Activated naive CD8-positive, alpha-beta T cell treated with anti-CD3 and anti-CD28 coated beads for 36 hours (primary cell): ENCODE results near the gene PIK3R6. TPM values are rescaled to one million over a fixed set of nuclear protein-coding genes. Genes with fewer than 3 reads are reported as not detected.

Experiments used
- DNase-seq: peaks from one replicate; pipeline ENCODE4 v3.0.0; 2021
- H3K27ac Mint-ChIP-seq: one replicate; pipeline ENCODE4 v1.8.0; 2022; ENCODE audit warnings: mild to moderate bottlenecking, moderate library complexity, mixed read lengths
- H3K27me3 Mint-ChIP-seq: one replicate; pipeline ENCODE4 v1.8.0; 2022; ENCODE audit warnings: mild to moderate bottlenecking, mixed read lengths
- H3K36me3 Mint-ChIP-seq: one replicate; pipeline ENCODE4 v1.8.0; 2021; ENCODE audit warnings: mild to moderate bottlenecking, mixed read lengths
- H3K4me1 Mint-ChIP-seq: one replicate; pipeline ENCODE4 v1.8.0; 2021; ENCODE audit warnings: mixed read lengths
- H3K4me3 Mint-ChIP-seq: one replicate; pipeline ENCODE4 v1.8.0; 2022; ENCODE audit warnings: mild to moderate bottlenecking, moderate library complexity, mixed read lengths
- H3K9me3 Mint-ChIP-seq: one replicate; pipeline ENCODE4 v1.8.0; 2022; ENCODE audit warnings: mixed read lengths
- total RNA-seq, 2 experiments: library from RNA; stranded (reverse); gene quantifications; one replicate each; pipeline ENCODE4 v1.2.3, GENCODE V29; 2021

PIK3R6 gene
- total RNA-seq, 2 experiments from 2014 or later = 0.88 to 1.0 TPM

DNA sequence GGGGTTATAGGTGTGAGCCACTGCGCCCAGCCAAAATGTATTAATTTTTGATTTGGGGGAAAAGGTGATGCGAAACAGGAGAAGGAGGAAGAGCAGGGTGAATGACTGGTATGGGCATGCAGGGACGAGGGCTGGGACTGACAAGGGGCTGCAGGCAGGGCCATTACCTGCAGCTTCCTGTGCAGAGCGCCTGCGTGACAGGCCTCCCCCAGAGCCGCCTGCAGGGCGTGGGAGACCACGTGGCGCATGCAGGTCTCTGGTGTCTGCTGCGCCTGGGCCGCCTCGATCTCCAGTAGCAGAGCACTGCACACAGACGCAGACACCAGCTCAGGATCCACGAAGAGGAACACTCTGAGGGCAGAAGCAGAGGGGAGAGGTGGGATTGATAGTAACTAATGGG is 32.4 kb downstream of the PIK3R6 start:
- Mint-ChIP-seq H3K27me3 (no peaks in the 10 kb centered on the region), H3K36me3 (no peaks in the 10 kb centered on the region), H3K4me1 (no peaks in the 10 kb centered on the region), H3K9me3 (no peaks in the 10 kb centered on the region), H3K4me3 (no peak overlapping the region), H3K27ac (no peak overlapping the region)
- no peak for DNase-seq

GRCh38 chr17:8832711-8833352 is 34.6 kb downstream of the PIK3R6 start:
- no peaks in the 10 kb centered on the region for H3K9me3 Mint-ChIP-seq
- no peaks in the 10 kb centered on the region for H3K27me3 Mint-ChIP-seq
- H3K36me3 Mint-ChIP-seq = no peaks in the 10 kb centered on the region
- H3K4me3 Mint-ChIP-seq = no peak overlapping the region
- H3K27ac Mint-ChIP-seq = no peak overlapping the region
- DNase-seq = peak; percentile 46
- H3K4me1 Mint-ChIP-seq = no peaks in the 10 kb centered on the region

DNA sequence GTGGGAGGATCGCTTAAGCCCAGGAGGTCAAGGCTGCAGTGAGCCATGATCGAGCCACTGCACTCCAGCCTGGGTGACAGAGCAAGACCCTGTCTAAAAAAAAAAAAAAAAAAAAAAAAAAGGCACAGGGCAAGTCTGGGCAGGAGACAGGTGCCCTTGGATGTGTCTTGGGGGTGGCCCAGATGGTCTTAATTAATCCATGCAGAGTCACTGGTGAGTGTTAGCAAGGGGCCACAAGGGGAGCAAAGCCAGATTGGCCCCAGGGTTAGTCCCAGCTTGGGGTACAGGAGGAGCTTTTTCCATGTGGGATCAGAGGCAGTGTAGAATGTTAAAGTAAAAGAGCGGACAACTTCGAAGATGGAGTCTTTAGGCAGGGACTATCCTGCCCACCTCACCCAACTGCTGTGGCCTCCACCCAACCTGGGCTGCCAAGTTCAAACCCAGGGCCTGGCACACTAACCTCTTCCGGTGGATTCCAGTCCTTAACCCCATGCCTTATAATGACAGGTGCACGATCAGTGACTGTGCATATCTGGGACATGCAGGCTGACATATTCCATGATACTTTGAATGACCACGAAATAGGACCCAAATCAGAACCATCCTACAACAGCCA is 36.1 kb downstream of the PIK3R6 start:
- H3K4me3 Mint-ChIP-seq = no peak overlapping the region
- H3K4me1 Mint-ChIP-seq = no peaks in the 10 kb centered on the region
- H3K36me3 Mint-ChIP-seq = no peaks in the 10 kb centered on the region

DNA sequence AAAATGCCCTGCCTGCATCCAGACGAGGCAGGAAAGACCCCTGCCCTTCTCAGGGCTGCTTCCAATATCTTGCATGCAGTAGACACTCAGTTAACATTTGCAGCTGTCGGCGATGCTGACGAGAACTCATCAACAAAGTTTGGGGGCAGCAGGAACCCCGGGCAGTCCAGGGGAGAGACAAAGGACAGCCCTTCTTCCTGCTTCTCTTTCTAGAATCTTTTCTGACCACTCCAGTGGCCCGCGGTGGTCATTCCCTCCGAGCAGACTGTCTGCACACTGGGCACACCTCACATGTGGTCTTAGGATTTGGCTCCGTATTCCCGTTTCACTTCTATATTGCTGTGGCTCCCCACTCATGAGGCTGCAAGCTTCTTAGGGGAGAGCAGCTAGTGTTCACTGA is 37.3 kb downstream of the PIK3R6 start:
- Mint-ChIP-seq H3K27ac (no peak overlapping the region), H3K9me3 (no peaks in the 10 kb centered on the region), H3K4me3 (no peak overlapping the region), H3K27me3 (no peaks in the 10 kb centered on the region), H3K36me3 (no peaks in the 10 kb centered on the region), H3K4me1 (no peaks in the 10 kb centered on the region)
- DNase-seq = no peak

More for the DNA sequence above, 36.1 kb downstream of the PIK3R6 start:
- no peak overlapping the region for H3K27ac Mint-ChIP-seq
- no peak for DNase-seq
- no peaks in the 10 kb centered on the region for H3K9me3 Mint-ChIP-seq
- no peaks in the 10 kb centered on the region for H3K27me3 Mint-ChIP-seq

DNA sequence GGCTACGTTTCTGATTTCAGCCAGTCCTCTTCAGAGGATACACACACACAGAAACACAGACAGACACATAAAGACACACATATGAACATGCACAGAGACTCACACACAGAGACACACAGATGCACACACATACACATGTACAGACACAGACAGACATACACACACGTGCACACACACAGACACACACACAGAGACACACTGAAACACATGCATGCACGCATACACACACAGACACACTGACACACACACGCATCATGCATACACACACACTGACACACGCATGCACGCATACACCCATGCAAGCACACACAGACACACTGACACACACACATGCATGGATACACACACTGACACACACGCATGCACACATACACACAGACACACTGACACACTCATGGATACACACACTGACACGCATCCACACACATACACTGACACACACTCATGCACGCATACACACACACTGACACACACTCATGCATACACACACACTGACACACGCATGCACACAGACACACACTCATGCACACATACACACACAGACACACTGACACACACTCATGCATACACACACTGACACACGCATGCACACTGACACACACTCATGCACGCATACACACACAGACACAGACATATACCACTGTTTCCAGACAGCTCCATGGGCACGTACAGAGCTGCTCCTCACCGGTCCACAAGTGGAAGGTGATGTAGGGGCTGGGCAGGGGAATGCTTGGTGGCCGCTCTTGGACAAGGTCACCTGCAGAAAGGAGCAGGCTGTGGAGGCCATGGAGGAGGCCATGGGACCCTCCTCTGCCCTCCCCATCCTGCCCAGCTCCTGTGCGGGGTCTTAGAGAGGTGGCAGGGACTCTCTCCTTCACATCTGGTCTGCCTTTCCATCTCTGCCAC is 38.2 kb downstream of the PIK3R6 start:
- no peak for DNase-seq
- no peaks in the 10 kb centered on the region for H3K27me3 Mint-ChIP-seq
- H3K4me1 Mint-ChIP-seq = no peaks in the 10 kb centered on the region
- H3K9me3 Mint-ChIP-seq = peaks cover 1% of the 10 kb centered on the region
- no peaks in the 10 kb centered on the region for H3K36me3 Mint-ChIP-seq
- H3K27ac Mint-ChIP-seq = no peak overlapping the region
- H3K4me3 Mint-ChIP-seq = no peak overlapping the region

DNA sequence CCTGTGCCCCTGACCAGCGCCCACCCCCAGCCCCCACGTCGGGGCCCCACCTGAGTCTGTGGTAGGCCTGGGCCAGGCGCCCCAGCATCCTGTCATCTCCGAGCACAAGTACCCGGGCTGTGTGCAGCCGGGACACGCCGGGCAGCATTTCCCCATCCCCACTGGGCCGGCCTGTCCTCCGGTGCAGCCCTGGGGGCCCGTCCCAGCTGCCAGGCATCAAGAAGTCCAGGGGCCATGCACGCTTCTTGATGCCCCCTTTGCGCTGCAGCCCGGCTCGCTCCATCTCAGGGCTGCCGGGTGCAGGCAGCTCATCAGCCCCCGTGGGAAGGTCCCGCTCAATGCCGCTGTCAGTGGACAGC is 39.0 kb downstream of the PIK3R6 start:
- H3K4me1 Mint-ChIP-seq = no peaks in the 10 kb centered on the region

DNA sequence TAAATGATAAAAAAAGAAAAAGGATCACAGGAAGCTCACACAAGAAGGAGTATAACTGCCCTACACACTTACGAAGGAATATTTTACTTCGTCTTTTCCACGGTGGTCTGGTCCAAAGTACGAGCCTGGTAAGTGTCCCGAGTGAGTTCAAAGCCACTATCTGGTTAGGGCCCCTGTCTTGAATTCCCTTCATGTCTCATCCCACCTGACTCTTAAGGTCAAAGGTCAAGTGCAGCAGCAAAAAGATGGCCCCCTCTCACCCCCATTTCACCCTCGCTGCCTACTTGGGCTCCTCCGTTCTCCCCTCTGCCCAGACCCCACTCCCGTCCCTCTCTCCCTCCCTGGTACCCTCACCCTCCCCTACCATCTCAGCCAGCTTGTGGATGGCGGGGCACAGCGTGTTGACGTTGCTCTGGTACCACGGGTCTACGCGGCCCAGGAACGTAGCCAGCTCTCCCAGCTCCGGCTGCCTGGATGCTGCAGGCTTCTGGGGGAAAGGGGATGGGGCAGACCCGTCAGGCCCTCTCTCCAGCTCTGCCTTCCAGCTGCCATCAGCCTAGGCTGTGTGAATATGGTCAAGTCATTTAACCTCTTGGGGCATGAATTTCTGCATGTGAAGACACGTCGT is 40.6 kb downstream of the PIK3R6 start:
- Mint-ChIP-seq H3K27ac (no peak overlapping the region), H3K27me3 (no peaks in the 10 kb centered on the region), H3K4me3 (no peak overlapping the region), H3K36me3 (no peaks in the 10 kb centered on the region), H3K4me1 (no peaks in the 10 kb centered on the region), H3K9me3 (peaks cover 1% of the 10 kb centered on the region)
- DNase-seq = no peak

More for the DNA sequence above, 39.0 kb downstream of the PIK3R6 start:
- Mint-ChIP-seq H3K27me3 (no peaks in the 10 kb centered on the region), H3K27ac (no peak overlapping the region), H3K36me3 (no peaks in the 10 kb centered on the region), H3K9me3 (peaks cover 1% of the 10 kb centered on the region), H3K4me3 (no peak overlapping the region)
- no peak for DNase-seq

DNA sequence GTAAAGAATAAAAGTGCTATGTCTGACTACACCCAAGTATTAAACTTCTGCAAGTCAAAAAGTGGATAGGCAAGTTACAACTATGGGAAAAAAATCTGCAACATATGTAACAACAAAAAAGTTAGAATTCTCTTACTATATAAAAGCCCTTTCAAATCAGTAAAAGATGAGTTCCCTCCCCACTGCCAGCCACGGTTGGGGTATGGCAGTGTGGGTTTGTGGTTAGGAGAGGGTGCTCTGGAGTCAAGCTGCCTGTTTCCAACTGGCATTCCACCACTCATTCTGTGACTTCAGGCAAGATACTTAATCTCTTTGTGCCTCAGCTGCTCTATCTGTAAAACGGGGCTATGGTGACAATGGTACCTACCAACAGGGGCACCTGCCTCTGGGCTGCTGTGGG is 41.7 kb downstream of the PIK3R6 start:
- DNase-seq = no peak
- H3K27ac Mint-ChIP-seq = no peak overlapping the region
- no peaks in the 10 kb centered on the region for H3K4me1 Mint-ChIP-seq
- peaks cover 1% of the 10 kb centered on the region for H3K9me3 Mint-ChIP-seq
- no peaks in the 10 kb centered on the region for H3K36me3 Mint-ChIP-seq
- no peaks in the 10 kb centered on the region for H3K27me3 Mint-ChIP-seq
- H3K4me3 Mint-ChIP-seq = no peak overlapping the region

DNA sequence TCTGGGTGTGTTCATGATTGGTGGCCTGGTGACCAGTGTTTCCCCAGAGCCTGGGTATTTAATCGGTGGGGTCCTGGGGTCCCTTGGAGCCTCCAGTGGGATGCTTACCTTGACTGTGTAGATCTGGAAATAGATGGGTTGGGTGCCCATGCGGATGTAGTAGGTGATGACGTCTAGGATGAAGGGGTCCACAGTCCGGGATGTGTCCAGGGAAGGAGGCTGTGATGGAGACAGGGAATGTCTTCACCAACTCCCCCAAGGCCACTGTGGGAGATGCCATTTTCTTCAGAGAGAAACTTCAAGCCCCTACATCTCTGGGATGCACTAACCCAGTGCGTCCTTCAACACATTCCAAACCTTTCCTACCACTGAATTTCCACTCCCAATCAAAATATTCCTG is 44.2 kb downstream of the PIK3R6 start:
- H3K4me3 Mint-ChIP-seq = no peak overlapping the region
- DNase-seq = no peak
- no peaks in the 10 kb centered on the region for H3K27me3 Mint-ChIP-seq
- H3K9me3 Mint-ChIP-seq = peaks cover 1% of the 10 kb centered on the region
- no peaks in the 10 kb centered on the region for H3K36me3 Mint-ChIP-seq
- H3K27ac Mint-ChIP-seq = peak overlapping the region; percentile 26
- H3K4me1 Mint-ChIP-seq = no peaks in the 10 kb centered on the region

DNA sequence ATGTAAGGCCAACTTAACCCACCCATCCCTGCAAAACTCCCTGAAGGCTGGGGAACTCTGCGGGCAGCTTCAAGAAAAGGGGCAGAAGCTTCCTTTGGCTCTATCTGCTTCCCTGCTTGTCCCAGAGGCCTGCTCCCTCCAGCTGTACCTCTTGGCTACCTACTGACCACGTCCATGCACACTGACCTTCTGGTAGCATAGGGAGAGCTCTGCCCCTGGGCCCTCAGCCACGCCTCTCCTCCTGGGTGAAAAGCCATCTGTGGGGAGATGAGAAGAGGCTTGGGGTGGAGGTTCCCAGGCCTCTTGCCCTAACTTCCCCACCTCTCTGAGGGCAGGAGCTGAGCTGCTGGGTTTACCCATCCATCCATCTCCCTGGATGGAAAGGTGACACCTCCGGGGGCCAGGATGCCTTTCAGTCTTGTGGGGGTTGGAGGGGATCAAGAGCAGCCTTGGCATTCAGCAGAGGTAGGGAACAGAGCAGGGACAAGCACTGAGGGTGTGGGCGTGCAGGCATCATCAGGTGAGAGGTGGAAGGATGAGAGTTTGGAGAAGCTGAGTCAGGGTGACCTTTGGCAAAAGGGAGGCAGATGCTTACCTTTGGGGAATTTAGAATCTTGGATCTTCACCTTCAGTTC is 45.0 kb downstream of the PIK3R6 start:
- no peak for DNase-seq
- no peak overlapping the region for H3K27ac Mint-ChIP-seq

DNA sequence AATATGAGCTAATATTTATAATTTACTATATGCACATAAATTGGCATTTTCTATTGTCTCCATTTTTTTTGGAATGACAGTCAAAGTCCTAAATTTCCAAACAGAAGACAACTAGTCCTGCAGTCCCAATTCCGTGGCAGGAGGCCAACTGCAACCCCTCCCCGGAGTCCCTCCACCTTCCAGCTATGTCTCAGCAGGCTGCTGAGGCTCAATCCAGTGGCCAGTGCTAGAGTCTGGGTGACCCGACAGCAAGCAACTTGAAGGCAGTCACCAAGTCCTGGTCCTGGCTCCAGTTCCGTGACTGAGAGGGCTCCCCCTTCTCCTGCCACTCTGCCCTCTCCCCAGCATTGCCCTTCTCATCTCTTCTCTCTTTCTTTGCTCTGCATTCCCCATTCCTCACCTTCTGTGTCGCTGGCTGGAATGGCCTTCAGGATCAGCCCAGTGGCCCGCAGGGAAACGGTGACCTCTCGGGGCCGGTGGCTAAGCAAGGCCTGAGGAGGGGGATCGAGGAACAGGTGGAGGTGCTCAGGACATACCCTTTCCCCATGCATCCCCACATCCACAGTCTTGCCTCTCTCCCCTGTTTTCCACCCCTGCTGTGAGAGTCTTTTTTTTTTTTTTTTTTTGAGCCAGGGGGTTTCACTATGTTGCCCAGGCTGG is 45.9 kb downstream of the PIK3R6 start:
- H3K4me3 Mint-ChIP-seq = no peak overlapping the region
- H3K4me1 Mint-ChIP-seq = no peaks in the 10 kb centered on the region
- no peak overlapping the region for H3K27ac Mint-ChIP-seq
- no peak for DNase-seq
- H3K27me3 Mint-ChIP-seq = no peaks in the 10 kb centered on the region
- H3K36me3 Mint-ChIP-seq = no peaks in the 10 kb centered on the region
- peaks cover 1% of the 10 kb centered on the region for H3K9me3 Mint-ChIP-seq

More for the DNA sequence above, 45.0 kb downstream of the PIK3R6 start:
- Mint-ChIP-seq H3K9me3 (peaks cover 1% of the 10 kb centered on the region), H3K4me1 (no peaks in the 10 kb centered on the region), H3K36me3 (no peaks in the 10 kb centered on the region), H3K4me3 (no peak overlapping the region), H3K27me3 (no peaks in the 10 kb centered on the region)

DNA sequence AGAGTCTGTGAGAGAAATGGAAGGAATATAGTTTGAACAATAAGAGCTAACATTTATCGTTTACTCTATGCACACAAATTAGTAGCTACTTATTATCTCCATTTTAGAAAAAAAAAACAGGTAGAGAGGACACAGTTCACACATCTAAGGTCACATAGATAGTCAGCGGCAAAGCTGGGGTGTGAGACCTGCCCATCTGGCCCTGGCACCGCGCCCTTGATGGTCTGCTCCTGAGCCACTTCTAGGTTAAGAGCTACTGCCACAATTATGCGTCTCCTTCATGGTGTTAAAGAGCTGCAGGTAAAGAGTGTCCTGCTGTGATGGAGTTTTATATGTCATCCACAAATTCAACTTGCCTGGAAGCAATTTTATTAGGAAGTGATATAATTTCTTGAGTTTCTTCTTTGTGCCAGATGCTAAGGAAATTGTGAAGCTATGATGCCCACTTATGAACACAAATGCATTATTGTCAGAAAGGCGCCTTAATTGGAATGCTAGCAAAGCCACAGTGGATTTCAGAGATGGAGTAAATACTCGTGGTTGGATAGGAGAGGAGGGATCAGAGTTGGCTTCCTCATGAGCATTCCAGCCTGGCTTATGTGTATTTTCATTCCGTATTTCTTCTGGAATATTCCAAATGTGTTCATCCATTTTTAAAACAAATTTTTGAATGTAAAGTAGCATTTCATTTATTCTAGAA is 47.0 kb downstream of the PIK3R6 start:
- H3K27me3 Mint-ChIP-seq = no peaks in the 10 kb centered on the region
- no peaks in the 10 kb centered on the region for H3K4me1 Mint-ChIP-seq
- no peak overlapping the region for H3K4me3 Mint-ChIP-seq
- no peak for DNase-seq
- peaks cover 1% of the 10 kb centered on the region for H3K9me3 Mint-ChIP-seq
- H3K27ac Mint-ChIP-seq = no peak overlapping the region
- H3K36me3 Mint-ChIP-seq = no peaks in the 10 kb centered on the region

GRCh38 chr17:8818654-8819330 is 48.7 kb downstream of the PIK3R6 start:
- no peak for DNase-seq
- Mint-ChIP-seq H3K4me3 (no peak overlapping the region), H3K27ac (no peak overlapping the region), H3K27me3 (no peaks in the 10 kb centered on the region), H3K9me3 (no peaks in the 10 kb centered on the region), H3K4me1 (no peaks in the 10 kb centered on the region), H3K36me3 (no peaks in the 10 kb centered on the region)
